Activated CD4-positive, alpha-beta T cell treated with anti-CD3 and anti-CD28 coated beads for 36 hours (primary cell): Measurements from ENCODE around the gene DNMT3B. TPM values are rescaled to one million over a fixed set of nuclear protein-coding genes. Genes with fewer than 3 reads are reported as not detected.
A peak's percentile ranks its signal among the peaks of the same experiment; 100 is the strongest.
"Not testable (repeated sequence)": the region's sequence is repeated elsewhere in the genome, so short reads cannot be mapped to it uniquely, and the experiment has no call there.

Experiments
- ATAC-seq: fragments of 200-7000 bp; cut with Tn5 transposase; one replicate; pipeline ENCODE4 v1.10.0; 2021; ENCODE audit warnings: mild to moderate bottlenecking, moderate library complexity
- CTCF ChIA-PET: fragments of 350-600 bp; sonication (Branson Sonifier 250); formaldehyde crosslinking; loops from one replicate; lab custom pipeline; 2021; ENCODE audit warnings: antibody characterized with exemption; lab: Charles Lee
- POLR2A ChIA-PET: fragments of 350-600 bp; sonication (Branson Sonifier 250); formaldehyde crosslinking; loops from one replicate; lab custom pipeline; 2021; ENCODE audit warnings: antibody characterized with exemption, inconsistent platforms; lab: Charles Lee
- DNase-seq: peaks from one replicate; pipeline ENCODE4 v3.0.0-alpha.2; 2020
- H3K27ac Mint-ChIP-seq: one replicate; pipeline ENCODE4 v1.8.0; 2021; ENCODE audit warnings: mixed read lengths
- H3K27me3 Mint-ChIP-seq: one replicate; pipeline ENCODE4 v1.8.0; 2021; ENCODE audit warnings: mixed read lengths
- H3K36me3 Mint-ChIP-seq: one replicate; pipeline ENCODE4 v1.8.0; 2021; ENCODE audit warnings: low read depth, mixed read lengths
- H3K4me1 Mint-ChIP-seq: one replicate; pipeline ENCODE4 v1.8.0; 2021; ENCODE audit warnings: mixed read lengths
- H3K4me3 Mint-ChIP-seq: one replicate; pipeline ENCODE4 v1.8.0; 2021; ENCODE audit warnings: mild to moderate bottlenecking, moderate library complexity, mixed read lengths
- H3K9me3 Mint-ChIP-seq: one replicate; pipeline ENCODE4 v1.8.0; 2021; ENCODE audit warnings: low read depth, mixed read lengths
- intact Hi-C, 2 experiments: fragments of 100-400 bp; cut with DNase I in 1 of 2; cut with micrococcal nuclease in 1 of 2; formaldehyde crosslinking; loops; one replicate each; pipeline versions ENCODE4 v1.14.2 to v1.15.1; 2022 to 2024; cut with DNase I, micrococcal nuclease
- total RNA-seq, 2 experiments: library from RNA; stranded (reverse); gene quantifications; one replicate each; pipeline ENCODE4 v1.2.3, GENCODE V29; 2021

DNMT3B gene
- total RNA-seq, 2 experiments from 2014 or later = 1.4 to 1.6 TPM

GRCh38 chr20:32792316-32792715 is 30.1 kb downstream of the DNMT3B start:
- ATAC-seq = peak; percentile 86
- peaks cover 48% of the 10 kb centered on the region for H3K4me1 Mint-ChIP-seq
- H3K36me3 Mint-ChIP-seq = no peaks in the 10 kb centered on the region
- peak; percentile 67 for DNase-seq
- ChIA-PET POLR2A (no interaction called here), CTCF (interaction anchor here (0.6 to 7.2 kb wide), 15 partner anchors 9 to 507 kb away, joined by 3 to 55 read pairs (median 3); no protein-coding TSS in a partner anchor)
- no peaks in the 10 kb centered on the region for H3K27me3 Mint-ChIP-seq
- H3K4me3 Mint-ChIP-seq = no peak overlapping the region
- H3K9me3 Mint-ChIP-seq = no peaks in the 10 kb centered on the region
- intact Hi-C loops = loop anchor here in 1 of 2 experiments (5.0 kb wide), 2 partner anchors 40 to 305 kb away; no protein-coding TSS in a partner anchor
- no peak overlapping the region for H3K27ac Mint-ChIP-seq

DNA sequence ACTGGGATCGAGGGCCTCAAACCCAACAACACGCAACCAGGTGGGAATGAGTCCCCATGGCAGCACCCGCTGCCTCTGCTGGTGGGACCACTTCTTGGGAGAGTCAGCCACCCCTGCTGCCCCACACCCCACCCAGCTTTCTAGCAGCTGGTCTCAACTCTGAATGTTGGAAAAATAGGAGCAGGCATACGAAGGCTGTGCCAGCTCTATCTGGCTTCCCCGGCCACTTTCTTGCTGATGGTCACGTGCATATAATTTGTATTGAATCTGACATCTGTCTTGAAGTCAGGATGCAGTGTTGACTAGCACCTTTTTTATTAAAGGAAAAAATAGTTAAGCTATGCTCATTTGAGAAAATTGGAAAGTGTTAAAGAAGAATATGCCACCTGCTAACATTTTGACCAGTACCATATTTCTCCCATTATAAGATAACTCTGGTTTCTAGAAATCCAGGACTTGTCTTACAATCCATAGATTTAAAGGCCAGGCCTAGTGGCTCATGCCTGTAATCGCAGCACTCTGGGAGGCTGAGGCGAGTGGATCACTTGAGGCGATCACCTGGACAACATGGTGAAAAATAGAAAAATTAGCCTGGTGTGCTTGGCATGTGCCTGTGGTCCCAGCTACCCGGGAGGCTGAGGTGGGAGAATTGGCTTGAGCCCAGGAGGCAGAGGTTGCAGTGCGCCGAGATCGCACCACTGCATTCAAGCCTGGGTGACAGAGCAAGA is 30.7 kb downstream of the DNMT3B start:
- intact Hi-C loops = loop anchor here in 1 of 2 experiments (5.0 kb wide), 2 partner anchors 39 to 304 kb away; no protein-coding TSS in a partner anchor
- POLR2A ChIA-PET = no interaction called here
- H3K9me3 Mint-ChIP-seq = no peaks in the 10 kb centered on the region
- ATAC-seq (no peak), DNase-seq (peak; percentile 25)
- H3K36me3 Mint-ChIP-seq = no peaks in the 10 kb centered on the region
- H3K4me3 Mint-ChIP-seq = no peak overlapping the region
- peaks cover 48% of the 10 kb centered on the region for H3K4me1 Mint-ChIP-seq
- H3K27ac Mint-ChIP-seq = no peak overlapping the region
- CTCF ChIA-PET = interaction anchor here (0.6 to 7.2 kb wide), 12 partner anchors 9 to 507 kb away, joined by 3 to 55 read pairs (median 3); no protein-coding TSS in a partner anchor
- no peaks in the 10 kb centered on the region for H3K27me3 Mint-ChIP-seq

DNA sequence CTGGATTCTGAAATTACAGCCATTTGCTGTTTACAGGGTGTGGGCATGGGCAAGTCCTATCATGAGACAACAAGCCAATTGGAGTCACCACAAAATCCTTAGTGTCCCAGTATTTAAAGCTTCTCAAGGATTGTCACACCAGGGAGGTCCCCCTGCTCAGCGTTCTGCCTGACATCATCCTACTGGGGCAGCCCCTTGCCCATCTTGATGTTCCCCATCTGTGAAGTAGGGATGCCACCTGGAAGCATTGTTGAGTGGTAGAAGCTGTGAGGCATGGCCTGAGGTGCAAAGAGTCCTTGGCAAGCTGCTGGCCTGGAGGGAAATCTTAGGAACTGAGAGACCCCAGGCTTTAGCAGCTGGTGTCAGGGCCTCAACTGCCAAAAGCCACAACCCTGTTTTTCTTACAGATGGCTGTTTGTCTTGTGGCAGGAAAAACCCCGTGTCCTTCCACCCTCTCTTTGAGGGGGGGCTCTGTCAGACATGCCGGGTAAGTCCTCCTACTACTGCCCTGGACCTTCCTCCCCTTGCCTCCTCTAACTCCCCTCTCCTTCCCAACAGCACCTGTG is 34.3 kb downstream of the DNMT3B start:
- intact Hi-C loops = no loop called here
- H3K4me3 Mint-ChIP-seq = no peak overlapping the region
- no peaks in the 10 kb centered on the region for H3K27me3 Mint-ChIP-seq
- no peaks in the 10 kb centered on the region for H3K36me3 Mint-ChIP-seq
- POLR2A ChIA-PET = interaction anchor here (0.7 kb wide), 1 partner anchor 50 kb away, joined by 3 read pairs; no protein-coding TSS in a partner anchor
- peaks cover 46% of the 10 kb centered on the region for H3K4me1 Mint-ChIP-seq
- CTCF ChIA-PET = interaction anchor here (0.7 to 7.2 kb wide), 6 partner anchors 9 to 151 kb away, joined by 3 to 55 read pairs (median 3); partner anchors contain the start of genes C20orf203 and MAPRE1
- ATAC-seq = no peak
- H3K9me3 Mint-ChIP-seq = no peaks in the 10 kb centered on the region
- DNase-seq = no peak
- H3K27ac Mint-ChIP-seq = peak overlapping the region; percentile 47

- no peak for ATAC-seq
- Mint-ChIP-seq H3K9me3 (no peaks in the 10 kb centered on the region), H3K4me3 (no peak overlapping the region), H3K27me3 (no peaks in the 10 kb centered on the region), H3K27ac (peak overlapping the region; percentile 47), H3K36me3 (no peaks in the 10 kb centered on the region), H3K4me1 (peaks cover 42% of the 10 kb centered on the region)
- CTCF ChIA-PET = interaction anchor here (0.7 to 1.6 kb wide), 6 partner anchors 9 to 289 kb away, joined by 3 to 5 read pairs (median 3); partner anchors contain the start of genes MAPRE1 and SUN5
- intact Hi-C loops = no loop called here
- no peak for DNase-seq
- POLR2A ChIA-PET = no interaction called here
Measured at GRCh38 chr20:32796981-32797451, 34.8 kb downstream of the DNMT3B start.

DNA sequence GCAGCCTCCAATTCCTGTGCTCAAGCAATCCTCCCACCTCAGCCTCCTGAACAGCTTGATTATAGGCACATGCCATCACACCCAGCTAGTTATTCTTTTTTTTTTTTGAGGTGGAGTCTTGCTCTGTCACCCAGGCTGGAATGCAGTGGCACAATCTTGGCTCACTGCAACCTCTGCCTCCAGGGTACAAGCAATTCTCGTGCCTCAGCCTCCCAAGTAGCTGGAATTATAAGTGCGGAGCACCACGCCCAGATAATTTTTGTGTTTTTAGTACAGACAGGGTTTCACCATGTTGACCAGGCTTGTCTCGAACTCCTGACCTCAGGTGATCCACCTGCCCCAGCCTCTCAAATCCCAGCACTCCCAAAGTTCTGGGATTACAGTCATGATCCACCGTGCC is 35.4 kb downstream of the DNMT3B start:
- CTCF ChIA-PET = interaction anchor here (0.7 to 1.6 kb wide), 5 partner anchors 12 to 289 kb away, joined by 3 to 5 read pairs (median 3); partner anchors contain the start of genes MAPRE1 and SUN5
- ATAC-seq, DNase-seq, H3K9me3 Mint-ChIP-seq, H3K27me3 Mint-ChIP-seq, H3K36me3 Mint-ChIP-seq, intact Hi-C loops, POLR2A ChIA-PET, H3K4me3 Mint-ChIP-seq, H3K27ac Mint-ChIP-seq: not testable (repeated sequence)
- H3K4me1 Mint-ChIP-seq = peaks cover 36% of the 10 kb centered on the region

DNA sequence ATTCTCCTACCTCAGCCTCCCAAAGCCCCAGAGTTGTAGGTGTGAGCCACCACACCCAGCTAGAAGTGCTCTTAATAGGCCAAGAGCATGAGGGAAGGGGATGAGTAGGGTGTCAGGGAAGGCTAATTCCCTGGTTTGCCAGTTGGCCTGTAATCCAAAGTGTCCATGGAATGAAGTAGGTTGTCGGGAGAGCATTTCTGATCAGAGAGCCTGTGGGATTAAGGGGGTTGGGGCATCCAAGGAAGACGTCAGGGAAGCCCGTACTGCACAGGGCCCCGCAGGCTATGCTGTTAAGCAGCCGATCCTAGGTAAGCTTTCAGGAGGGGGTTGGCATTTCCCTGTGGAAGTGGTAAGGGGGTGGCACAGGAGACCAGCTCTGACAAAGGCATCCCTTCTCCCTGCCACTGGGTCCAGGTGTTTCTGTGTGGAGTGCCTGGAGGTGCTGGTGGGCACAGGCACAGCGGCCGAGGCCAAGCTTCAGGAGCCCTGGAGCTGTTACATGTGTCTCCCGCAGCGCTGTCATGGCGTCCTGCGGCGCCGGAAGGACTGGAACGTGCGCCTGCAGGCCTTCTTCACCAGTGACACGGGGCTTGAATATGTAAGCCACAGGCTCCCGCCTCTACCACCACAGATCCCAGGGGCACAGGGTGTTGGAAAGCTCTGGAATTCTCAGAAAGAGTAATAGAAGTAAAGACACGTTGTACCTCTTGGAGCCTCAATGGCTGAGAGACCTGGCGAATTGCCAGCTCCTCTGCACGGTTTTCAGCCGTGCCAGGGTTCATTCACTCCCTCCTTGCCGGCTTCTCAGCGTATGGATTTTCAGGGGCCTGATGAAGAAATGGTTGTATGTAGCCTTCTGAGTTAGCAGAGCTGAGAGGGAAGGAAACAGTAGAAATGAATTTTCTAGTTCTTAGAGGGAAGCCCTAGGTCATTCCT is 36.1 kb downstream of the DNMT3B start:
- DNase-seq (no peak), ATAC-seq (no peak)
- H3K4me3 Mint-ChIP-seq = no peak overlapping the region
- CTCF ChIA-PET = interaction anchor here (0.9 to 2.1 kb wide), 5 partner anchors 8 to 206 kb away, joined by 3 to 6 read pairs (median 4); partner anchors contain the start of gene SUN5
- H3K9me3 Mint-ChIP-seq = no peaks in the 10 kb centered on the region
- POLR2A ChIA-PET = interaction anchor here (0.6 kb wide), 1 partner anchor 981 kb away, joined by 3 read pairs; no protein-coding TSS in a partner anchor
- peaks cover 29% of the 10 kb centered on the region for H3K4me1 Mint-ChIP-seq
- no peaks in the 10 kb centered on the region for H3K27me3 Mint-ChIP-seq
- no peak overlapping the region for H3K27ac Mint-ChIP-seq
- H3K36me3 Mint-ChIP-seq = no peaks in the 10 kb centered on the region
- intact Hi-C loops = no loop called here

DNA sequence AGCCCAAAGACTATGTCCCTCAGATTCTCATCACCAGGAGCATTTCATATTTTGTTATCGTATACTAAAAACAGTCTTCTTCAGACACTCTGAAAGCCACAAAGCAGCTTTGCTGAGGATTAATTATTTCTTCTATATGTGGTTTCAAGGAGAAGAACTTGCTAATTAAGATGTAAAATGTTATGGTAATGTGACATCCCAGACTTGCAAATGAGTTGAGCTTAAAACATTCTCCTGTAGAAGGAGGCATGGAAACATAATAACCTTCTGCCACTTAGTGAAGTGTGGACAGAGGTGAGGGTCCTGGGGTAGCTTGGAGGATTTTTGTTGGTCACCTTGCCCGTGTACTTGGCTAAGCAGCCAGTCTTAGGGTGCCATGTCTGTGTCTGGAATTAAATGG is 40.9 kb downstream of the DNMT3B start:
- ChIA-PET CTCF (interaction anchor here (1.1 to 2.1 kb wide), 3 partner anchors 11 to 129 kb away, joined by 5 to 9 read pairs (median 5); partner anchors contain the start of gene C20orf203), POLR2A (no interaction called here)
- Mint-ChIP-seq H3K36me3 (no peaks in the 10 kb centered on the region), H3K27ac (no peak overlapping the region), H3K9me3 (no peaks in the 10 kb centered on the region), H3K4me1 (no peaks in the 10 kb centered on the region), H3K27me3 (no peaks in the 10 kb centered on the region), H3K4me3 (no peak overlapping the region)
- no peak for ATAC-seq
- no peak for DNase-seq
- intact Hi-C loops = no loop called here

GRCh38 chr20:32804022-32804715 is 42.0 kb downstream of the DNMT3B start:
- POLR2A ChIA-PET = no interaction called here
- CTCF ChIA-PET = interaction anchor here (0.6 to 2.1 kb wide), 4 partner anchors 10 to 129 kb away, joined by 3 to 9 read pairs (median 4); no protein-coding TSS in a partner anchor
- ATAC-seq (no peak), DNase-seq (no peak)
- Mint-ChIP-seq H3K4me1 (no peaks in the 10 kb centered on the region), H3K27ac (no peak overlapping the region), H3K9me3 (no peaks in the 10 kb centered on the region), H3K27me3 (no peaks in the 10 kb centered on the region), H3K4me3 (no peak overlapping the region), H3K36me3 (no peaks in the 10 kb centered on the region)
- intact Hi-C loops = no loop called here

DNA sequence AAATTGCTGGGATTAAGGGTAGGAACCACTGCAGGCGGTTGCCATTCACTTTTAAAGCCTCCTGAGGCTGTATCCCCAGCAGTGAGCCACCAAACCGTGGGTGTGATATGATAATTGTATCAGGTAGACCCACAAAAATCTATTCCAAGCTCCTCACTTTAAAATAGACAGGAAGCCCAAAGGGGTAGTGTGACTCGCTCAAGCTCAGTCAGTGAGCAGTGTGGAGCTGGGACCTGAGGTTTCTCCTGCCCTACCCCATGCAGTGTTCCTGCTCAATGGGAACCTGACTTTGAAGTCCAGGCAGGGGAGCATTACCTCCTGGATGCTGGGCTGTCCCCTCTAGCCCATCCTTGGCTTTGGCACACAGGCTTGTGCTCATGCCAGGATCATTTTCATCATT is 42.6 kb downstream of the DNMT3B start:
- Mint-ChIP-seq H3K36me3 (no peaks in the 10 kb centered on the region), H3K4me1 (no peaks in the 10 kb centered on the region), H3K27me3 (no peaks in the 10 kb centered on the region), H3K4me3 (no peak overlapping the region), H3K27ac (no peak overlapping the region), H3K9me3 (no peaks in the 10 kb centered on the region)
- ATAC-seq (no peak), DNase-seq (no peak)
- ChIA-PET CTCF (interaction anchor here (0.6 to 0.9 kb wide), 2 partner anchors 11 to 130 kb away, joined by 3 read pairs; no protein-coding TSS in a partner anchor), POLR2A (no interaction called here)
- intact Hi-C loops = no loop called here

DNA sequence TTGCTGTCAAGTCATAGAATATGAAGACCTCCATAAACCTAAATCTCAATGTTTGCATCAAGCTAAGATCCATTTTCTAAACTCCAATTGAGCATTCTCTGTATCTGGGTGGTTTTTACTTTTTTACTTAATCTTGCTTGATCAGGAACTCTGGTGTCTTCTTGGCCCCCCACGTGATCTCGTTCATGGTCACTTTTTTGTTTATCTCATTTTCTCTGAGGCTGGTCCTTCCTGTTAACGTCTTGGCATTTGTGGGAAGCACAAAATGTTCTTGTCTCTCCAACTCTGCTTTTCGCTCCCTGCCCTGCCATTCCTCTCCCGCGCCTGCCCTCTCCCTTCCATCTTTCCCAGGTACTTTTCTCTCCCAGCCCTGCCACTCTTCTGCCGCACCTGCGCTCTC is 43.5 kb downstream of the DNMT3B start:
- ChIA-PET CTCF (interaction anchor here (0.6 kb wide), 1 partner anchor 488 kb away, joined by 3 read pairs; no protein-coding TSS in a partner anchor), POLR2A (no interaction called here)
- Mint-ChIP-seq H3K9me3 (no peaks in the 10 kb centered on the region), H3K27ac (no peak overlapping the region), H3K4me1 (no peaks in the 10 kb centered on the region), H3K4me3 (no peak overlapping the region), H3K36me3 (no peaks in the 10 kb centered on the region), H3K27me3 (no peaks in the 10 kb centered on the region)
- intact Hi-C loops = no loop called here
- ATAC-seq (no peak), DNase-seq (no peak)
